DMS79 (cell line): ENCODE results near the gene ADRA2B.
"Not testable (repeated sequence)": the region's sequence is repeated elsewhere in the genome, so short reads cannot be mapped to it uniquely, and the experiment has no call there.

Experiments
- DNase-seq: peaks from one replicate; lab custom pipeline; 2025; lab: John Stamatoyannopoulos, UW

ADRA2B gene

GRCh38 chr2:96069878-96070277, 46.5 kb downstream of the ADRA2B start:
- not testable (repeated sequence) for DNase-seq

- not testable (repeated sequence) for DNase-seq
Measured at GRCh38 chr2:96067902-96068581, 48.3 kb downstream of the ADRA2B start.

DNA sequence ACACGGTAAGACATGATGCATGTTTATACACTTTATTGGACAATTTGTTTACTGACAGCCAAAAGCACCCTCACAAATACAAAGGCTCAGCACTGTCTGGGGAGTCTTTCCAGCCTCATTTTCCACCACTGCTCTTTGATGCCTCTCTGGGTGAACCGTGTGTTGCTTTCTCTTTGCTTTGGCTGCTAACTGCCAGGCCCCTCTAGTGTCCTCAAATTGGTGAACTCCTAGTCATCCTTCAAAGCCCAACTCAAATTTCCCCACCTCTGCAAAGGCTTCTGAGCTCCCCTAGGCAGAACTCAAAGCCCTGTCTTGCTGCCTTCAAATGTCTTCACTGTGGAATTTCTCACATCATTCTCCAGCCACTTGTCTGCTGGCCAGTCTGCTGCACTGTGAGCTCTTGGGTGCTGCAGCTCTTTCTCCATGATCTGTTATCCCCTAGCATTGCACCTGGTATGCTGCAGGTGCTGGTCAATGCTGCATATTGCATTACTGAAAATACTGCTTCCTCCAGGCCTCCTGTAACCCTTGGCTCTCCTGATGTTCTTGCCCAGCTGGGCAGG, 49.2 kb downstream of the ADRA2B start:
- not testable (repeated sequence) for DNase-seq

DNA sequence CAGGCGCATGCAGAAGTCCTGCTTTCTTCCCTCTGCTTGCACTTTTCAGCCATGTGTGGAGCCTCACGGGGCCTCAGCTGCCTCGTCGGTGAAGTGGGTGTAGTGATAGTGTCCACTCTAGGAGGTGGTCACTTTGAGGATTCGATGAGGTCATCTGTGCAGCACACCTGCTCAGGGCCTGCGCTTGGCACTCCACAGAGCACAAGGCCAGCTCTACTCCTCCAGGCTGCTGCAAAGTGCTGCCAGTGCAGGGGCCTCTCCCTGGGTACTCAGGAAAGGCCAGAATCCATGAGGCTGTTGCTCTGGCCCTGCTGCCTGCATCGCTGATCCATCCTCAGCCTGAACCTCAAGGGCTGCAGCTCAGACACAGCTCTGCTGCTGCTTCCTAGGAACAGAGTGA, 49.9 kb downstream of the ADRA2B start:
- not testable (repeated sequence) for DNase-seq

- DNase-seq: not testable (repeated sequence)
Measured at GRCh38 chr2:96065954-96066353, 50.4 kb downstream of the ADRA2B start.

GRCh38 chr2:96065381-96065930, 50.9 kb downstream of the ADRA2B start:
- DNase-seq: no peak

DNA sequence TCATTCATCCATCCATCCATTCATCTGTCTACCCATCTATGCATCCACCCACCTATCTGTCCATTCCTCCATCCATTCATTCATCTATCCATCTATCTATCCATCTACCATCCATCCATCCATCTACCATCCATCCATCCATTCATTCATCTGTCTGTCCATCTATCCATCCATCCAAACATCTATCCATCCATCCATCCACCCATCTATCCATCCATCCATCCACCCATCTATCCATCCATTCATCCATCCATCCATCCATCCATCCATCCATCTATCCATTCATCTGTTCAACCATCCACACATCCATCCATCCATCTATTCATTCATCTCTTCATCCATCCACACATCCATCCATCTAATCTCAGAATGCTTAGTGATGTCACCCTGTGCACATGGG, 51.6 kb downstream of the ADRA2B start:
- not testable (repeated sequence) for DNase-seq

GRCh38 chr2:96064047-96064675, 52.2 kb downstream of the ADRA2B start:
- DNase-seq: not testable (repeated sequence)

GRCh38 chr2:96063116-96063899, 53.1 kb downstream of the ADRA2B start:
- not testable (repeated sequence) for DNase-seq
